HepG2 (cell line): Measurements from ENCODE around the gene PHRF1. TPM values are rescaled to one million over a fixed set of nuclear protein-coding genes. Genes with fewer than 3 reads are reported as not detected.
A peak's percentile ranks its signal among the peaks of the same experiment; 100 is the strongest.

Source experiments
- CREB1 ChIP-seq, 2 experiments: fragments of 450-650 bp in 1 of 2; IDR thresholded peaks; 2 replicates each; pipeline ENCODE4 v1.6.1; 2016 to 2017; ENCODE audit warnings: control low read depth in 1 of 2, mild to moderate bottlenecking in 1 of 2, missing compliant biosample characterization in 1 of 2, missing genetic modification characterization in 1 of 2
- DDIT3 ChIP-seq: sonication (generic); formaldehyde crosslinking; IDR thresholded peaks from 2 replicates; pipeline ENCODE4 v1.4.0; 2020; ENCODE audit warnings: mild to moderate bottlenecking, missing genetic modification reagents
- FLYWCH1 ChIP-seq: sonication (generic); formaldehyde crosslinking; IDR thresholded peaks from 2 replicates; pipeline ENCODE4 v1.8.1; 2023; ENCODE audit warnings: mild to moderate bottlenecking, missing genetic modification reagents
- GTF2F1 ChIP-seq: fragments of 150-350 bp; IDR thresholded peaks from 2 replicates; pipeline ENCODE4 v1.6.1; 2014; ENCODE audit warnings: low read length
- HDAC1 ChIP-seq: sonication (generic); formaldehyde crosslinking; IDR thresholded peaks from 2 replicates; pipeline ENCODE4 v1.5.1; 2020; ENCODE audit warnings: mild to moderate bottlenecking, missing genetic modification reagents
- HMGXB4 ChIP-seq, 2 experiments: sonication (generic) in 1 of 2; formaldehyde crosslinking in 1 of 2; IDR thresholded peaks; 2 replicates each; pipeline versions ENCODE4 v1.4.0 to v1.6.1; 2018 to 2020; ENCODE audit warnings: missing genetic modification reagents in 2 of 2, borderline replicate concordance in 1 of 2, low read depth in 1 of 2, mild to moderate bottlenecking in 1 of 2, missing biosample characterization in 1 of 2
- JUN ChIP-seq: sonication (generic); formaldehyde crosslinking; IDR thresholded peaks from 2 replicates; pipeline ENCODE4 v1.4.0; 2020; ENCODE audit warnings: mild to moderate bottlenecking, missing genetic modification reagents
- JUNB ChIP-seq: sonication (generic); formaldehyde crosslinking; IDR thresholded peaks from 2 replicates; pipeline ENCODE4 v1.8.0; 2022; ENCODE audit warnings: missing genetic modification reagents, mild to moderate bottlenecking, borderline replicate concordance
- MED1 ChIP-seq: sonication (generic); formaldehyde crosslinking; IDR thresholded peaks from 2 replicates; pipeline ENCODE4 v1.4.0; 2020; ENCODE audit warnings: missing genetic modification reagents
- PREB ChIP-seq: sonication (generic); formaldehyde crosslinking; IDR thresholded peaks from 2 replicates; pipeline ENCODE4 v1.4.0; 2020; ENCODE audit warnings: missing genetic modification reagents
- PRPF4 ChIP-seq: fragments of 200-400 bp; formaldehyde crosslinking; IDR thresholded peaks from 2 replicates; pipeline ENCODE4 v1.6.1; 2016; ENCODE audit warnings: low read length, low read depth; ENCODE audit not compliant: poor library complexity, severe bottlenecking
- RBFOX2 ChIP-seq: fragments of 200-400 bp; formaldehyde crosslinking; IDR thresholded peaks from 2 replicates; pipeline ENCODE4 v1.6.1; 2017; ENCODE audit warnings: low read depth, mild to moderate bottlenecking, low read length
- RFX5 ChIP-seq: IDR thresholded peaks from 2 replicates; pipeline ENCODE4 v1.6.1; 2011; ENCODE audit warnings: low read depth, low read length, improper control_type of control experiment
- SP1 ChIP-seq, 2 experiments: fragments of 450-650 bp in 1 of 2; sonication (generic) in 1 of 2; formaldehyde crosslinking in 1 of 2; IDR thresholded peaks; 2 replicates each; pipeline versions ENCODE4 v1.4.0 to v1.6.1; 2016 to 2020; ENCODE audit warnings: missing genetic modification reagents in 1 of 2
- TEAD2 ChIP-seq: sonication (generic); formaldehyde crosslinking; IDR thresholded peaks from 2 replicates; pipeline ENCODE4 v1.9.0; 2021; ENCODE audit warnings: missing genetic modification reagents
- TRIM22 ChIP-seq: fragments of 450-650 bp; IDR thresholded peaks from 2 replicates; pipeline ENCODE4 v1.6.1; 2017
- ZBTB1 ChIP-seq: sonication (generic); formaldehyde crosslinking; IDR thresholded peaks from 2 replicates; pipeline ENCODE4 v1.4.0; 2020; ENCODE audit warnings: missing genetic modification reagents, borderline replicate concordance
- ZNF230 ChIP-seq: sonication (generic); formaldehyde crosslinking; IDR thresholded peaks from 2 replicates; pipeline ENCODE4 v1.4.0; 2020; ENCODE audit warnings: mild to moderate bottlenecking, missing genetic modification reagents
- ZNF275 ChIP-seq: sonication (generic); formaldehyde crosslinking; IDR thresholded peaks from 2 replicates; pipeline ENCODE4 v1.8.0; 2022; ENCODE audit warnings: missing genetic modification reagents, mild to moderate bottlenecking, inconsistent platforms, borderline replicate concordance
- ZNF431 ChIP-seq: sonication (generic); formaldehyde crosslinking; IDR thresholded peaks from 2 replicates; pipeline ENCODE4 v1.9.0; 2022; ENCODE audit warnings: missing genetic modification reagents, low read depth, mild to moderate bottlenecking, borderline replicate concordance
- ZNF737 ChIP-seq: sonication (generic); formaldehyde crosslinking; IDR thresholded peaks from 2 replicates; pipeline ENCODE4 v1.5.0; 2020; ENCODE audit warnings: missing genetic modification reagents, mild to moderate bottlenecking, borderline replicate concordance
- ZNF75D ChIP-seq: sonication (generic); formaldehyde crosslinking; IDR thresholded peaks from 2 replicates; pipeline ENCODE4 v1.8.1; 2023; ENCODE audit warnings: missing genetic modification reagents, mild to moderate bottlenecking, borderline replicate concordance
- ZNF761 ChIP-seq: sonication (generic); formaldehyde crosslinking; conservative IDR thresholded peaks from 2 replicates; pipeline ENCODE4 v1.4.0; 2020; ENCODE audit warnings: mild to moderate bottlenecking, missing genetic modification reagents
- polyA plus RNA-seq, 8 experiments: library from polyadenylated mRNA; depleted of rRNA in 3 of 8; stranded (reverse) in 7 of 8; unstranded in 1 of 8; fragments of >200 nt; fragmentation: Illumina TruSeq in 4 of 8; extraction: Trizol in 4 of 8; gene quantifications; 2 replicates each; pipeline versions ENCODE4 v1.2.1 to v1.2.3, GENCODE V29; 2011 to 2016; ENCODE audit warnings: low read depth in 4 of 8, missing spikeins in 1 of 8, mixed read lengths in 1 of 8; ENCODE audit not compliant: insufficient read depth in 1 of 8
- total RNA-seq, 5 experiments: library from RNA; depleted of rRNA; stranded (reverse); fragments of >200 nt; fragmentation: Illumina TruSeq; extraction: Trizol; gene quantifications; 2 replicates each; pipeline ENCODE4 v1.2.3, GENCODE V29; 2016; ENCODE audit warnings: low read depth in 1 of 5

Gene PHRF1
- total and polyA plus RNA-seq, 2 of the 13 experiments (the other 11 are each of a cell fraction or from before 2014, with no cell fraction given) = 8.2 to 16.7 TPM

GRCh38 chr11:567629-568292, 8.5 kb upstream of the PHRF1 start (continued):
- TF ChIP-seq JUNB (CRISPR knock-in tag) (no peak), ZNF761 (CRISPR knock-in tag) (0 out of 2 replicates have a peak, but pooled peaks have one; percentile 7), CREB1 (IDR thresholded peaks at IDR 0.05) (no peak), CREB1 (CRISPR knock-in tag; IDR thresholded peaks at IDR 0.05) (no peak), ZNF75D (CRISPR knock-in tag) (no peak), ZNF275 (no peak), FLYWCH1 (CRISPR knock-in tag) (no peak), ZNF230 (CRISPR knock-in tag) (no peak), ZNF737 (CRISPR knock-in tag) (no peak), RBFOX2 (peak; percentile 60), DDIT3 (CRISPR knock-in tag) (no peak), PRPF4 (no peak), ZBTB1 (CRISPR knock-in tag) (no peak), HDAC1 (CRISPR knock-in tag) (peak; percentile 71; the same call in 1 of the 2 replicates), MED1 (no peak), SP1 (IDR thresholded peaks at IDR 0.05) (no peak), SP1 (CRISPR knock-in tag; IDR thresholded peaks at IDR 0.05) (no peak), GTF2F1 (no peak), JUN (no peak), TRIM22 (no peak), HMGXB4 (CRISPR knock-in tag; IDR thresholded peaks at IDR 0.05; ENCODE audit: borderline replicate concordance in 1 of 2, low read depth in 1 of 2) (0 out of 4 replicates have a peak, but pooled peaks of 1 of the 2 experiments have one; percentile 38), RFX5 (no peak), ZNF431 (CRISPR knock-in tag) (no peak), TEAD2 (CRISPR knock-in tag) (no peak), PREB (CRISPR knock-in tag) (no peak)
